ENCODE measurements around the gene DGCR2.
"Not testable (repeated sequence)": the region's sequence is repeated elsewhere in the genome, so short reads cannot be mapped to it uniquely, and the experiment has no call there.

DGCR2 gene

DNA sequence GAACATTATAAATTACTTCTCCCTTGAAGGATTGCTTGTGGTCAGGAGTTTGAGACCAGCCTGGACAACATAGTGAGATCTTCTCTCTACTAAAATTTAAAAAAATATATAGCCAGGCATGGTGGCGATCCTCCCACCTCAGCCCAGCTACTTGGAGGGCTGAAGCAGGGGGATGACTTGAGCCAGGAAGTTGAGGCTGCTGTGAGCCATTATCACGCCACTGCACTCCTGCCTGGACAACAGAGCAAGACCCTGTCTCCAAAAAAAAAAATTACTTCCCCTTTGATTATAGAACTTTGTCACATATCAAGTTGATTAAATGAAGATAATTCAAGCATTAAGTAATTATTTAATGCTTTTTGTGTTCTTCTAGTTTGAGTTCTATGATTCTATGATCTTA is 121.0 kb downstream of the DGCR2 start:
- DNase-seq (ENCODE audit: low spot score), result no peak

DNA sequence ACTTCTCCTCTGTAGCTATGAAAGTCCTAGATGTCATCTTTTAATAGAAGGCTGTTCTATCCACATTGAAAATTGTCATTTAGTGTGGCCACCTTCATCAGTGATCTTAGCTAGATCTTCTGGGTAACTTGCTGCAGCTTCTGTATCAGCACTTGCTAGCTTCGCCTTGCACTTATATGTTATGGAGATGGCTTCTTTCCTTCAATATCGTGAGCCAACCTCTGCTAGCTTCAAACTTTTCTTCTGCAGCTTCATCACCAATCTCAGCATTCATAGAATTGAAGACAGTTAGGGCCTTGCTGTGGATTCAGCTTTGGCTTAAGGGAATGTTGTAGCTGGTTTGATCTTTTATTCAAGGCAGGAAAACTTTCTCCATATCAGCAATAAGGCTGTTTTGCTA is 122.1 kb downstream of the DGCR2 start:
- DNase-seq (ENCODE audit: low spot score), result not testable (repeated sequence)

DNA sequence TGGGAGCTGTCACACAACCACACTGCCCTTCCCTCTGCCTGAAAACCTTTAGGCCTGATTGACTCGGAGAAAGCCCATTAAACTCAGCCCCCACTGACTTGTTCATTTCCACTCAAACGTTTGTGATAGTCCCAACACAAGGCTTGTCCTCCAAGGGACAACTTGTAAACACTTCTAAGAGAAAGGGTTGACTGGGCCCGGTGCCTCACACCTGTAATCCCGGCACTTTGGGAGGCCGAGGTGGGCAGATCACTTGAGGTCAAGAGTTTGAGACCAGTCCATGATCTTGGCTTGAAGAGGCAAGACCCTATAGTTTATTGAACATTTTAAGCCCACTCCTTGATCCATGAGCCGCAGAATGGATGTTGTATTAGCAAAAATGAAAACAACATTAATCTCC is 122.8 kb downstream of the DGCR2 start:
- DNase-seq (ENCODE audit: low spot score), result no peak

DNA sequence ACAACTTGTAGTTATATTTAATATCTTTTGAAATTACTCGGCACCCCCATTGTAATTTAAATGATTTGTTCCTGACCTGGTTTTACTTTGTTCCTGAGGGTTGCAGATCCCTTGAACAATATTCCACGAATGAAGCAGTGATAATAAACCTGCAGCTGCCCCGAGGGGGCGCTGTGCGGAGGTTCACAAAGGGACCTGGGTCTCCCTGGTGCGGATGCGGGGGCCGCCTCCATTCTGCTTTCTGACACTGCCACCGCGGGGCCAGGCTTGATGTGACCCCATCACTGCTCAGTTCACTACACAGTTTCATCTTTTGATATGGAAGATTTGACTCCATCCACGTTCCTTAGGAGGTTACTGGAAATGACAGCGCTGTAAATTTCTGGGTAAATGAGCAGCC is 123.2 kb downstream of the DGCR2 start:
- no peak for DNase-seq (ENCODE audit: low spot score)

DNA sequence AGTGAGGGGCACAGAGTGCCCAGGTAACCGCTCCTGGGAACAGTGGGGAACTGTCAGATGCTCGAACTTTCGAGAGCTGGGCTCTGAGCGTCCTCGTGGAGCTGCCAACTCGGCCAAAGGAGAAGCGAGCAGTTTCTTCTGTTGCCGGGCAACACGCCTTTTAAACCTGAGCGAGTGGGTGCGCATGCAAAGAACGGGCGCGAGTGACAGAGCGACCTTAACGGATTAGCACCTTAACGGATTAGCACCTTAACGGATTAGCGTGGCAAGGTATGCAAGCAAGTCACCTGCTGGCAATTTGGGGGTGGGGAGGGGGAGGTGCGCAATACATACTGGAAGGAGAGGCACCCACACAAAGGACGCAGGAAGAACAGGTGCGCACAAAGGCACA is 124.3 kb downstream of the DGCR2 start:
- no peak for DNase-seq (ENCODE audit: low spot score)

DNA sequence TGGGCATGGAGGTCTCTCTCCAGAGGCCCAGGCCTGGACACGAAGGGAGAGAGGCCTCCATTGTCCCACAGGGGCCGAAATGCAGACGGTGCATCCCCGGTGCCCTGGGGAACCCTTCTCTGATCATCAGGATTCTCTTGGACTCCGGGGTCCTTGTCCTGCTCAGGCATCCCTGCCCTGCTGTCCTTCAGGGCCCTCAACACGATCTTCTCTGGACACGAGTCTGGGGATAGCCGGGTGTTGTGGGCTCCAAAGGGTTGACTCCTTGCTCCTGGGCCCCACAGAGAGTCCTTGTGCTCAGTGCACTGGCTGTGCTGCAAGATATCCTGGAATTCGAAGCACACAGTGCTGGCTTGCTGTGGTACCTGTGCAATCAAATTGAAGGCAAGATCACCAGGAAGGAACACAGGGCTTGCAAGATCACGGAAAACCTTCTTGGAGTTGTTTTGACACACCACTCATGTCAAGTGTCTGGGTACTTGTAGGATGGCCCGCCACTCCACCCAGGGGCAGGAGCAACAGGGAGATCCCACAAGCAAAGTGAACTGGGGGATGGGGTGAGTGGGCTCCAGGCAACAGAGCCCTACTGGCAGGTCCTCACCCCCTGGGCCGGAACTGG is 124.8 kb downstream of the DGCR2 start:
- no peak for DNase-seq (ENCODE audit: low spot score)

DNA sequence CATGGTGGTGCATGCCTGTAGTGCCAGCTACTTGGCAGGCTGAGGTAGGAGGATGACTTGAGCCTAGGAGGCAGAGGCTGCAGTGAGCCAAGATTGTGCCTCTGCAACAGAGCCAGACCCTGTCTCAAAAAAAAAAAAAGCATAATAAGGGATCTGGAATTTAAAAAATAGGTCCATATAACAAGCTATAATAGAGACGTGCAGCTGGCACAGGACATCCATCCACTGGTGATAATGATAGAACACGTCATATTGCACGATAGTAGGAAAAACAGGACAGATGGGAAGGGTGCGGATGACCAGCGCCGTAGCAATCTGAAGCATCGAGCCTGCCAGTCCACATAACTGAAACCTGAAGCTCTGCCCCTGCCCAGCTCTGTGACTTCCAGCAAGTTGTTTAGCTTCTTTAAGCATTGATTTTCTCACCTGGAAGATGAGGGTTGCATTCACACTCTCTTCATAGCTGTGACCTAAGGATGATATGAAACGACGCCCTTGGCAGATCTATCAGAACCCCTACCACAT is 125.8 kb downstream of the DGCR2 start:
- DNase-seq (ENCODE audit: low spot score), result no peak

DNA sequence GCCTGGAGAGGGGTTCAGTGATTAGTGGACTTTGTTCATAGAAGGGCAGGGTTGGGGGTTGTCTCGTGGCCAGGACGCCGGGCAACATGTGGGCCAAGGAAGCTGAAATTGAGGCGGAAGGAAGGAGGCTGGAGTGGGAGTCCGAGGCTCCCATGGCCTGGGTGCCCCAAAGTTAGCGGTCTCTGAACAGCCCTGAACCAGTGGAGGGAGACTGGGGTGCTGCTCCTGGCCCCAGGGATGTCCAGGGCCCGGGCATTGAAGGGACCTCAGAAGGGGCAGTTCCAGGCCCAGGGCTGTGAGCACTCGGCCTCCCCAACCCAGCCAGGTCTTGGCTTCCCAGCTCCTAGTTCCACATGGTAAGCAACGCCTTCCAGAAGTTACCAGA is 126.9 kb downstream of the DGCR2 start:
- no peak for DNase-seq (ENCODE audit: low spot score)

DNA sequence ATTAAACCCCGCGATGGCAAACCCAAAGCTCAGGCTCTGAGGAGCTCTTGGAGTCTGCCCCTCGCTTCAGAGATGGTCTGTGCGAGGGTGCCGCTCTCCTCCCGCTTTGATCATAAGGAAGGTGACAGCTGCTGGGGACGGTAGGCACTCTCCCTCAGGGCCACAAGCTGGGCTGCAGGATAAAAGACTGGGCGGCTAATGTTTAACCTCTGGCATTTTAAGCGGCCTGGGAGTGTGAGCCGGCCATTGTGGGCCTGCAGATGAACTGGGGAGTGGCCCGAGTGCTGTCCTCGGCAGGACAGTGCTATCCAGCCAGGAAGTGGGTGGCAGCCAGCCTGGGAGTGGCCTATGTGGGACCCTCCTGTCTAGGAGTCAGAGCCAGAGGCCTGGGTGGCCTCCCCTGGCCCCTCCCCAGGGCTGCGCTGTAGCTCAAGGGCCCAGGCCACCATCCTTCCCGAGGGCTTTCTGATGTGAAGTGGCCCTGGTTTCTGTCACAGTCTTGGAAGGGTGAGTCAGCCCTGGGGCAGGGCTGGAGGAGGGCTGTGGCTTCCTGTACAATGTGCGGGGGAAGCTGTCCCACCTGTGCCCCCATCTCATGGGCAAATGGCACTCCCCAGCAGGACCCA is 127.4 kb downstream of the DGCR2 start:
- no peak for DNase-seq (ENCODE audit: low spot score)

DNA sequence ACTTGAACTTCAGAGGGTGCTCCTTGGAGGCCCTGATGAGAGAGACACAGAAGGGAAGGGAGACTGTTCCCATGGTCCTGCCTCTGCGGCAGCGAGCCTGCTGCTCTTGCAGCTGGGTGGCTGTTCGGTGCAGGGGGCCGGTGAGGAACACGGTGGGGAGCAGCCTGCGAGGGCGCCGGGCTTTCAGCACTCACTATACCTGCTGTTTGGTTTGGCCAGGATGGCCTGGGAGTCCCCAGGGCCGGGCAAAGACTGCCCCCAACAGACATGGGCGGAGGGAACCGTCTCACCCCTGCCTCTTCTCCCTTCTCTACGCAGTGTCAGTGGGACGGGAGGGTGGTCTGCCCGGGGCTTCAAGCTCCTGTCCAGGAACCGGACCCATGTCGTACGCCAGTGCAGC is 128.2 kb downstream of the DGCR2 start:
- no peak for DNase-seq (ENCODE audit: low spot score)

DNA sequence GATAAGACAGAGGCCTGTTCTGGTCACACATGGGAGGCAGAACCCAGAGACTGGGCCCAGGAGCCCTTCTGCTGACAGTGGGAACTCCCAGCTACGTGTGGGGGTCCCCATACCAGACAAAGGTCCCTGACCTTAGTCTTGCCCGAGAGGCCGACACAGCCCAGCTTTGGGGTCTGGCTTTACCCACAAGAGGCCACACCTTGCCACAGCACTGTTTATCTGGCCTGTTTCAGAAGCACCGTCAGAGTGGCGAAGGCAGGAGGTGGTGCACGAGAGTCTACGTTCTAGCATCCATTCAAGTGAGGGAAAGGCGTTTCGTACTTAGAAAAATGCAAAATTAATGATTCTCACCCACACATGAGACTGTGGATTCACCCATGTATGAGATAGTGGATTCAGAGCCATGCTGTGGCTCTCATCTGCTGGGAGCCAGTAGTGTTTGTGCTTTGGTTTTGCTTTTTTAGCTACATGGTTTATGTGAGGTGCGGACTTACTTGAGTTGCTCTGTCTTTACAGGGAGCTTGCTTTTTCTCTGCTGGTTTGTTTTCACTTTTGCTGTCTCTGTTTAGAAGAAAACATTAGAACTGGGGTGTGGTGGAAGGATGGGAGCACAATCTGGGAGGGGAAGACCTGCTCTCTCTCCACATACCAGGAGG is 129.5 kb downstream of the DGCR2 start:
- DNase-seq (ENCODE audit: low spot score), result no peak

DNA sequence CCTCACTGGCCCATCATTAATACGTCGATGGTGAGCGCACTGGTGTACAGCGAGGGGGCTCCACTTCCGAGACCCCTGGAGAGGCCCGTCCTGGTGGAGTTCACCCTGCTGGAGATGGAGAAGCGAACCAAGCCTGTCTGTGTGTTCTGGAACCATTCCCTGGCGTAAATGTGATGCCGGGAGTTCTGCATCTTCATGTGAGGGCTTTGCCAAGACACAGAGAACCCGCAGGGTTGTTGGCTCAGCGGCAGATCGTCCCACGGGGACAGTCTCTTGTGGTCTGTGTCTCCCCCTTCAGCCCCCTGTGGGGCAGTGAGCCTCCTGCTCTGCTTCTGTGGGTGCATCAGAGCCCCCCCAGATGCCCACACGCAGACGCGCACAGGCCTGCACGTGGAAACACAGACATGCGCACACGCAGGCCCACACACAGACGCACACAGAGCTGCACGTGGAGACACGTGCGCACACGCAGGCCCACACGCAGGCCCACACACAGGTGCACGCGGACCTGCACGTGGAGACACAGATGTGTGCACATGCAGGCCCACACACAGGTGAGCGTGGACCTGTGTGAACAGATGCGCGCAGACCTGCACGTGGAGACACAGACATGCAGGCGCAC is 130.3 kb downstream of the DGCR2 start:
- DNase-seq (ENCODE audit: low spot score), result no peak

DNA sequence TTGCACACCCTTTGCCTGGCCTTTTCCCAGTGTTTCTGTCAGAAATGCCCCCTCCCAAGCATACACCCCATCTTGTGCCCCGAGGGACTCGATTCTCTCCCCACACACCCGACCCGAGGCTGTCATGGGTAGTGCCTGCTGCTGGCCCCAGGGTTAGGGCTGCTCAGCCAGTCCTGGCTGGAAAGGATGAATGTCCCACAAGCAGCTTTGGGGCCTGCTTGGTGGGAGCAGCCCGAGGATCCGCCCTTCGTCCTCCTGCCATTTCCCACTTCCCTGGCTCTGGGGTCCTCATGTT is 131.1 kb downstream of the DGCR2 start:
- no peak for DNase-seq (ENCODE audit: low spot score)

DNA sequence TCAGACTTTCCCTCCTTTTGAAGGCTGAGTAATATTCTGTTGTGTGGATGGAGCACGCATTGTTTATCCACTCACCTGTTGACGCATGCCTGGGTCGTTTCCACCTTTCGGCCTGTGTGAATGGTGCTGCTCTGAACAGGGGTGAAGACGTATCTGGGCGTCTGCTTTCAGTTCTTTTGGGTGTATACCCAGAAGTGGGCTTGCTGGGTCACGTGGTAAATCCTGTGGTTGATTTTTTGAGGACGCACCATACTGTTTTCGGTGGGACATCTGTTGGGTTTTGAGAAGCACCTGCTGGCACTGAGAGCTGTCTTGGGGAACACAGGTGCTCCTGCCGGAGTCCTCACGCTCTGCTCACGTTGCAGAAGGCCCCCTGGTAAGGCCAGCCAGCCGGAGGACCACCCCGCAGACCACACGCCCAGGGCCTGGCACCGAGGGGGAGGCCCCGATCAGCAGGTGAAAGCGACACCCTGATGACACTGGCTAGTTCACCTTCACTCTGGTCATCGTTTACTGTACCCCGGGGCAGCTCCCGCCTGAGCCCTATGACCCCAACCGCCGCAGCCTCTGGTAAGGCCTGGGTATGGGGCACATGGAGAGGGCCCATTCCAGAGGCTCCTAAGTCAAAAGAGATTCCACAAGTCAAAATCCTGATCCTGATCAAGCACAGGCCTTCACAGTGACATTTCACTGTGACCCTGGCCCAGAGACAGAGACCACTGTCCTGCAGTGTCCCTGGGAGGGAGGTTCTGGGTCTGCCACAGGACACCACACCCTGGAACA is 131.7 kb downstream of the DGCR2 start:
- no peak for DNase-seq (ENCODE audit: low spot score)

DNA sequence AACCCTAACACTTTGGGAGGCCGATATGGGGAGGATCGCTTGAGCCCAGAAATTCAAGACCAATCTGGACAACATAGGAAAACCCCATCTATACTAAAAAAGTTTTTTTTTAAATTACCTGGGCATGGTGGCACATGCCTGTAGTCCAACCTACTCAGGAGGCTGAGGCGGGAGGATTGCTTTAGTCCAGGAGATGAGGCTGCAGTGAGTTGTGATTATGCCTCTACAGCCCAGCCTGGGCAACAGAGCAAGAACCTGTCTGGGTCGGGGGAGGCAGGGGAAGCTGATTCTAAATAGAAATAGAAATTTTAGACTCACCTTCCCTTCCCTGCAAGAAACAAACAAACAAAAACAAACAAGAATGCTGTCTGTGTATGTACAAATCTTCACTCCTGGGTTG is 133.3 kb downstream of the DGCR2 start:
- DNase-seq (ENCODE audit: low spot score), result no peak

DNA sequence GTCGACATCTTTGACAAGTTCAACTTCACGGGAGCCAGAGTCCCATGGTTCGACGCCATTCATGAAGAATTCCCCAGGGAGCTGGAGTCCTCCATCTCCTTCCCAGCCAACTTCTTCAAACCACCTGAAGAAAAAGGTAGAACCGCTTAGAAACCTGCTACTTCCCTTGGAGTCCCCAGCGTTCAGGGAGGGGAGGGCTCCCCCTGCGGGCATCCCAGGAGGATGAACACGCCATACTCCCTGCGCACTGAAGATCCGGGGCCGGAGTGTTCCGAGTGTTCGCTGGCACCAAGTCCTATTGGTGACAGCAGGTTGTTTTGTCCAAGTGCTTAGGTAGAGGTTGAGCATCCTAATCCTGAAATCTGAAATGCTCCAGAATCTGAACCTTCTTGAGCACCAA is 134.4 kb downstream of the DGCR2 start:
- DNase-seq (ENCODE audit: low spot score), result peak; percentile 11

DNA sequence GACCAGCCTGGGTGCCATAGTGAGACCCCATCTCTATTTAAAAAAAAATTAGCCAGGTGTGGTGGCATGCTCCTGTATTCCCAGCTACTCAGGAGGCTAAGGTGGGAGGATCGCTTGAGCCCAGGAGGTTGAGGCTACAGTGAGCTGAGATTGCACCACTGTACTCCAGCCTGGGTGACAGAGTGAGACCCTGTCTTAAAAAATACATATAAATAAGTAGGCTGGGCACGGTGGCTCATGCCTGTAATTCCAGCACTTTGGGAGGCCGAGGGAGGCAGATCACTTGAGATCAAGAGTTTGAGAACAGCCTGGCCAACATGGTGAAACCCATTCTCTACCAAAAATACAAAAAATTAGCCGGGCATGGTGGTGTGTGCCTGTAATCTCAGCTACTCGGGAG is 135.1 kb downstream of the DGCR2 start:
- DNase-seq (ENCODE audit: low spot score), result not testable (repeated sequence)

All from germinal center (tissue), 1 donor.